ENCODE data around the gene IFI27L2. TPM values are rescaled to one million over a fixed set of nuclear protein-coding genes. Genes with fewer than 3 reads are reported as not detected.

IFI27L2 gene
- total and polyA plus RNA-seq, 2 experiments from 2014 or later = 23.4 to 38.5 TPM

DNA sequence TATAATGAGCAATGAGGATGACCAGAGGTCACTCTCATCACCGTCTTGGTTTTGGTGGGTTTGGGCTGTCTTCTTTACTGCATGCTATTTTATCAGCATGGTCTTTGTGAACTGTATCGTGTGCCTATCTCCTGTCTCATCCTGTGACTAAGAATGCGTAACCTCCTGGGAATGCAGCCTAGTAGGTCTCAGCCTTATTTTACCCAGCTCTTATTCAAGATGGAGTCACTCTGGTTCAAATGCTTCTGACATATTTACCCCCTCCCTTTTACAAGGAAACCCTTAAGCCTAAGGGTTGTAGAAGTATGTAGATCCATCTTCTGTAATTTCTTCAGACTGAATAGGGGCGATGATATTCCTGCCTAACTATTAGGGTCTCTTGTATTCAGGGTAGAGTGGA lies 39.9 kb downstream of the IFI27L2 start:
- Mint-ChIP-seq H3K4me1 (no peaks in the 10 kb centered on the region; the same call in 2 of the 3 replicates), H3K4me3 (no peak overlapping the region), H3K9me3 (no peaks in the 10 kb centered on the region; the same call in 2 of the 3 replicates), H3K36me3 (ENCODE audit: low read depth) (no peaks in the 10 kb centered on the region), H3K27ac (no peak overlapping the region), H3K27me3 (ENCODE audit: insufficient read depth, low read depth, poor library complexity) (no peaks in the 10 kb centered on the region)
- H3K27me3 ChIP-seq (ENCODE audit: insufficient read depth) = no peaks in the 10 kb centered on the region
- DNase-seq (ENCODE audit: low spot score) (no peak), ATAC-seq (no peak)
- H3K4me1 ChIP-seq (ENCODE audit: insufficient read depth) = no peaks in the 10 kb centered on the region
- H3K36me3 ChIP-seq (ENCODE audit: insufficient read depth) = no peaks in the 10 kb centered on the region
- no peak overlapping the region for H3K4me3 ChIP-seq
- H4K20me1 ChIP-seq (replicated peaks; ENCODE audit: insufficient read depth) = no peaks in the 10 kb centered on the region
- H3K79me2 ChIP-seq (replicated peaks; ENCODE audit: insufficient read depth) = no peaks in the 10 kb centered on the region
- H3K4me2 ChIP-seq = no peak overlapping the region
- H2AFZ ChIP-seq = no peak overlapping the region
- no peaks in the 10 kb centered on the region for H3F3A ChIP-seq (replicated peaks; ENCODE audit: low read depth)
- no peaks in the 10 kb centered on the region for H3K9me2 ChIP-seq (ENCODE audit: insufficient read depth)
- H3K27ac ChIP-seq (ENCODE audit: low read depth) = no peak overlapping the region
- TF ChIP-seq ZNF462 (CRISPR knock-in tag; IDR thresholded peaks at IDR 0.05) (no peak), ETS1 (IDR thresholded peaks at IDR 0.05) (no peak), ZNF331 (CRISPR knock-in tag; IDR thresholded peaks at IDR 0.05; ENCODE audit: low read depth) (no peak), CREB1 (CRISPR knock-in tag; IDR thresholded peaks at IDR 0.05; ENCODE audit: low read depth) (no peak), JUNB (IDR thresholded peaks at IDR 0.05; ENCODE audit: unreplicated experiment) (no peak), EZH2phosphoT487 (IDR thresholded peaks at IDR 0.05; ENCODE audit: unreplicated experiment) (no peak), REST (IDR thresholded peaks at IDR 0.05; ENCODE audit: unreplicated experiment) (no peak), EZH2 (IDR thresholded peaks at IDR 0.05; ENCODE audit: low read depth, unreplicated experiment) (no peak), ZNF114 (CRISPR knock-in tag; IDR thresholded peaks at IDR 0.05) (no peak), POLR2AphosphoS5 (IDR thresholded peaks at IDR 0.05; ENCODE audit: low read depth) (no peak)
